Measurements from ENCODE around the gene LMX1B. TPM values are rescaled to one million over a fixed set of nuclear protein-coding genes. Genes with fewer than 3 reads are reported as not detected.

Gene LMX1B
- total and polyA plus RNA-seq, 7 donors: 0.01 to 0.26 (median 0.08) TPM; not detected in 1

GRCh38 chr9:126623667-126624478 lies 10.1 kb downstream of the LMX1B start:
- Histone ChIP-seq H3K4me3 (no peak overlapping the region), H3K27ac (no peak overlapping the region), H3K4me1 (peaks cover 7% of the 10 kb centered on the region), H3K9me3 (no peaks in the 10 kb centered on the region), H3K36me3 (ENCODE audit: insufficient read depth in 1 of 2, low read depth in 1 of 2) (no peaks in the 10 kb centered on the region), H3K27me3 (ENCODE audit: insufficient read depth in 3 of 3, low read length in 2 of 3) (peaks cover 0 to 94% (median 50%) of the 10 kb centered on the region in 3 donors)
- DNase-seq (no peak), ATAC-seq (no peak)
- TF ChIP-seq CTCF (IDR thresholded peaks at IDR 0.05): no peak
- intact Hi-C loops (cut with DNase I): no loop called here
- 21 to 29% (median 28%) methylated on average over 51 to 52 of the region's 52 CpGs for WGBS, 3 donors

GRCh38 chr9:126624479-126624826 lies 10.7 kb downstream of the LMX1B start:
- Histone ChIP-seq H3K4me1 (peaks cover 7% of the 10 kb centered on the region), H3K36me3 (ENCODE audit: insufficient read depth in 1 of 2, low read depth in 1 of 2) (no peaks in the 10 kb centered on the region), H3K27ac (no peak overlapping the region), H3K9me3 (no peaks in the 10 kb centered on the region), H3K27me3 (ENCODE audit: insufficient read depth in 3 of 3, low read length in 2 of 3) (peaks cover 0 to 88% (median 47%) of the 10 kb centered on the region in 3 donors), H3K4me3 (no peak overlapping the region)
- DNase-seq (no peak), ATAC-seq (no peak)
- intact Hi-C loops (cut with DNase I): no loop called here
- no peak for TF ChIP-seq CTCF (IDR thresholded peaks at IDR 0.05)
- WGBS, 3 donors: 18 to 20% (median 18%) methylated on average over 18 of the region's 18 CpGs

- ATAC-seq (peak in 1 of 4 donors; percentile 13), DNase-seq (no peak)
- peaks cover 7% of the 10 kb centered on the region for H3K4me1 ChIP-seq
- no peaks in the 10 kb centered on the region for H3K36me3 ChIP-seq (ENCODE audit: insufficient read depth in 1 of 2, low read depth in 1 of 2)
- no peak for TF ChIP-seq CTCF (IDR thresholded peaks at IDR 0.05)
- 13 to 18% (median 17%) methylated on average over 27 of the region's 27 CpGs for WGBS, 3 donors
- intact Hi-C loops (cut with DNase I): no loop called here
- H3K4me3 ChIP-seq: no peak overlapping the region
- peaks cover 0 to 84% (median 49%) of the 10 kb centered on the region in 3 donors for H3K27me3 ChIP-seq (ENCODE audit: insufficient read depth in 3 of 3, low read length in 2 of 3)
- H3K27ac ChIP-seq: no peak overlapping the region
- no peaks in the 10 kb centered on the region for H3K9me3 ChIP-seq
These were observed 11.2 kb downstream of the LMX1B start for GRCh38 chr9:126624912-126625311.

GRCh38 chr9:126625329-126626126 lies 11.8 kb downstream of the LMX1B start:
- intact Hi-C loops (cut with DNase I): no loop called here
- no peak for TF ChIP-seq CTCF (IDR thresholded peaks at IDR 0.05)
- Histone ChIP-seq H3K4me1 (peaks cover 7% of the 10 kb centered on the region), H3K36me3 (ENCODE audit: insufficient read depth in 1 of 2, low read depth in 1 of 2) (no peaks in the 10 kb centered on the region), H3K27me3 (ENCODE audit: insufficient read depth in 3 of 3, low read length in 2 of 3) (peaks cover 0 to 82% (median 50%) of the 10 kb centered on the region in 3 donors), H3K4me3 (peak overlapping the region; percentile 45), H3K27ac (no peak overlapping the region), H3K9me3 (no peaks in the 10 kb centered on the region)
- WGBS, 3 donors: 3% methylated on average over 58 to 64 of the region's 64 CpGs
- DNase-seq (no peak), ATAC-seq (peak in 1 of 4 donors; percentile 48)
